K562 (cell line): Measurements from ENCODE around the gene ZKSCAN3. TPM values are rescaled to one million over a fixed set of nuclear protein-coding genes. Genes with fewer than 3 reads are reported as not detected.

Source experiments
- ATAC-seq: fragments of 200-7000 bp; cut with Tn5 transposase; 3 replicates; pipeline ENCODE4 v1.9.1; 2020; ENCODE audit warnings: moderate library complexity
- BruUV-seq: library from RNA; stranded (reverse); fragments of 400-500 nt; replicated peaks from 2 replicates; lab custom pipeline; 2021; lab: Mats Ljungman, UMichigan
- CTCF ChIA-PET: fragments of 300-600 bp; formaldehyde crosslinking; extraction: SDS; loops from one replicate; lab custom pipeline; 2021; ENCODE audit warnings: low intra/inter-chr PET ratio; lab: Yijun Ruan, JAX
- POLR2A ChIA-PET: fragments of 300-600, 350-650 bp; sonication (Branson Sonifier 250); formaldehyde crosslinking; extraction: SDS; loops from one replicate; lab custom pipeline; 2021; ENCODE audit warnings: antibody characterized with exemption, inconsistent platforms; lab: Yijun Ruan, JAX
- DNase-seq, 4 experiments: peaks; one replicate each; pipeline versions ENCODE4 v3.0.0 to v3.0.0-alpha.2; 2011 to 2018; ENCODE audit warnings: low spot score in 3 of 4, mixed read lengths in 3 of 4; ENCODE audit errors: extremely low read depth in 1 of 4
- FAIRE-seq: peaks from 2 replicates; lab custom pipeline; 2011; peaks lifted over from hg19 to GRCh38; lab: Jason Lieb, UNC
- H2AFZ ChIP-seq: 2 replicates; pipeline ENCODE4 v1.6.0; 2011; ENCODE audit warnings: low read depth, low read length, control low read depth, inconsistent platforms
- H3K27ac ChIP-seq: fragments of 200-600 bp; 3 replicates; pipeline ENCODE4 v1.8.0; 2011; ENCODE audit warnings: low read depth, mild to moderate bottlenecking, control low read depth, inconsistent platforms, low read length, moderate library complexity, mixed read lengths; ENCODE audit errors: extremely low read depth
- H3K27me3 ChIP-seq, 2 experiments: fragments of 300-600 bp in 1 of 2; 2 replicates in 1 of 2; 3 replicates in 1 of 2; pipeline versions ENCODE4 v1.6.0 to v1.8.0; 2011; ENCODE audit warnings: inconsistent platforms in 2 of 2, low read length in 2 of 2, mild to moderate bottlenecking in 1 of 2, mixed read lengths in 1 of 2, moderate library complexity in 1 of 2; ENCODE audit not compliant: control insufficient read depth in 2 of 2, insufficient read depth in 2 of 2
- H3K36me3 ChIP-seq: fragments of 300-600 bp; 3 replicates; pipeline ENCODE4 v1.8.0; 2011; ENCODE audit warnings: mild to moderate bottlenecking, low read length, inconsistent platforms; ENCODE audit not compliant: control insufficient read depth, insufficient read depth
- H3K4me1 ChIP-seq, 2 experiments: fragments of 200-600 bp in 1 of 2; replicated peaks in 1 of 2; 2 replicates in 1 of 2; 3 replicates in 1 of 2; pipeline versions ENCODE4 v1.5.1 to v1.8.0; 2011; ENCODE audit warnings: inconsistent platforms in 2 of 2, low read length in 2 of 2, mild to moderate bottlenecking in 1 of 2, mixed read lengths in 1 of 2, moderate library complexity in 1 of 2; ENCODE audit not compliant: control insufficient read depth in 2 of 2, insufficient read depth in 2 of 2
- H3K4me2 ChIP-seq: 2 replicates; pipeline ENCODE4 v1.6.1; 2011; ENCODE audit warnings: low read length, control low read depth, inconsistent platforms, mixed read lengths; ENCODE audit not compliant: insufficient read depth
- H3K4me3 ChIP-seq: fragments of 200-600 bp; sonication (generic), shearing (Covaris generic); 2 replicates; pipeline ENCODE4 v1.5.1; 2016; ENCODE audit warnings: control low read depth, inconsistent platforms
- H3K79me2 ChIP-seq: fragments of 200-600 bp; 3 replicates; pipeline ENCODE4 v1.8.0; 2011; ENCODE audit warnings: low read length, inconsistent platforms; ENCODE audit not compliant: control insufficient read depth, insufficient read depth
- H3K9ac ChIP-seq, 2 experiments: 2 replicates each; pipeline versions ENCODE4 v1.6.0 to v1.6.1; 2011; ENCODE audit warnings: low read depth in 2 of 2, low read length in 2 of 2, control low read depth in 1 of 2, inconsistent platforms in 1 of 2, mild to moderate bottlenecking in 1 of 2, mixed read lengths in 1 of 2; ENCODE audit not compliant: insufficient read depth in 1 of 2
- H3K9me1 ChIP-seq: one replicate; pipeline ENCODE4 v1.6.0; 2011; ENCODE audit warnings: inconsistent platforms, mild to moderate bottlenecking, low read length, moderate library complexity; ENCODE audit not compliant: control insufficient read depth, insufficient read depth
- H3K9me3 ChIP-seq: replicated peaks from 2 replicates; pipeline ENCODE4 v1.5.1; 2011; ENCODE audit warnings: low read depth, low read length, inconsistent platforms; ENCODE audit not compliant: control insufficient read depth, insufficient read depth
- H4K20me1 ChIP-seq: replicated peaks from 2 replicates; pipeline ENCODE4 v1.6.1; 2011; ENCODE audit warnings: low read length, inconsistent platforms, mixed read lengths; ENCODE audit not compliant: control insufficient read depth, insufficient read depth
- BDP1 ChIP-seq: IDR thresholded peaks from 3 replicates; pipeline ENCODE4 v1.6.1; 2011; ENCODE audit not compliant: insufficient read length, insufficient read depth
- CEBPB ChIP-seq: fragments of 450-650 bp; IDR thresholded peaks from 2 replicates; pipeline ENCODE4 v1.6.1; 2016; ENCODE audit warnings: missing genetic modification characterization, missing compliant biosample characterization
- CREBBP ChIP-seq: IDR thresholded peaks from one replicate; pipeline ENCODE4 v1.6.1; 2012; ENCODE audit warnings: low read depth, mild to moderate bottlenecking, control low read depth, inconsistent platforms, low read length
- KLF10 ChIP-seq: fragments of 250-450 bp; sonication (Bioruptor Pico); IDR thresholded peaks from 2 replicates; pipeline ENCODE4 v1.6.1; 2021; ENCODE audit warnings: matching md5 sums
- PURB ChIP-seq: sonication (generic); formaldehyde crosslinking; IDR thresholded peaks from 2 replicates; pipeline ENCODE4 v1.9.0; 2021; ENCODE audit warnings: low read depth, mild to moderate bottlenecking, missing genetic modification reagents
- ZNF778 ChIP-seq: fragments of 450-650 bp; formaldehyde crosslinking; IDR thresholded peaks from 2 replicates; pipeline ENCODE4 v1.4.0; 2020; ENCODE audit warnings: mild to moderate bottlenecking, moderate library complexity
- WGBS: fragments of 100-300 bp; shearing (Covaris generic); methylation state at CpG from one replicate; pipeline ENCODE4 v1.1.6; 2016; ENCODE audit warnings: low coverage, mixed read lengths; ENCODE audit not compliant: insufficient coverage; ENCODE audit errors: missing lambda C conversion rate; 5-methylcytosine and 5-hydroxymethylcytosine counted together
- in situ Hi-C: fragments of 300-500 bp; cut with MboI; formaldehyde crosslinking; loops from 4 replicates; pipeline ENCODE4 v1.15.0; 2018; ENCODE audit warnings: inconsistent platforms, mixed read lengths
- intact Hi-C: fragments of 100-400 bp; cut with micrococcal nuclease; formaldehyde crosslinking; loops from 2 replicates; pipeline ENCODE4 v1.14.2; 2022
- polyA plus RNA-seq, 8 experiments: library from polyadenylated mRNA; depleted of rRNA in 4 of 8; stranded (reverse) in 5 of 8; unstranded in 3 of 8; fragments of >200 nt; fragmentation: Nextera tagmentation in 2 of 8; fragmentation: Illumina TruSeq in 1 of 8; extraction: Ambion mirVana in 2 of 8; extraction: Trizol in 1 of 8; gene quantifications; 2 replicates each; pipeline versions ENCODE4 v1.2.1 to v1.2.3, GENCODE V29; 2011 to 2014; ENCODE audit warnings: inconsistent platforms in 1 of 8, missing spikeins in 1 of 8
- total RNA-seq, 7 experiments: library from RNA; depleted of rRNA in 6 of 7; stranded (reverse); fragments of >200 nt in 6 of 7; fragmentation: Illumina TruSeq in 2 of 7; extraction: Trizol in 2 of 7; gene quantifications; 2 replicates each; pipeline versions ENCODE4 v1.2.1 to v1.2.3, GENCODE V29; 2011 to 2021; ENCODE audit warnings: low replicate concordance in 1 of 7
- TF ChIP-seq, protein P1 (sequence below), 2 experiments: IDR thresholded peaks; 2 replicates each; pipeline ENCODE4 v1.6.1; 2012; ENCODE audit warnings: improper control_type of control experiment in 2 of 2, low read depth in 2 of 2, low read length in 2 of 2, borderline replicate concordance in 1 of 2
- TF ChIP-seq, protein P2 (sequence below), 2 experiments: fragments of 450-650 bp; IDR thresholded peaks; 2 replicates each; pipeline ENCODE4 v1.6.1; 2016; ENCODE audit warnings: mild to moderate bottlenecking in 2 of 2, borderline replicate concordance in 1 of 2, low read depth in 1 of 2, moderate library complexity in 1 of 2
- TF ChIP-seq, protein P3 (sequence below): fragments of 250-450 bp; sonication (Bioruptor Pico); IDR thresholded peaks from 2 replicates; pipeline ENCODE4 v1.8.0; 2021; ENCODE audit warnings: moderate library complexity, mild to moderate bottlenecking, inconsistent platforms

Gene ZKSCAN3
- total and polyA plus RNA-seq, 9 of the 15 experiments (the other 6 are each of a cell fraction or from before 2014, with no cell fraction given), result 3.0 to 12.4 (median 10.2) TPM

DNA sequence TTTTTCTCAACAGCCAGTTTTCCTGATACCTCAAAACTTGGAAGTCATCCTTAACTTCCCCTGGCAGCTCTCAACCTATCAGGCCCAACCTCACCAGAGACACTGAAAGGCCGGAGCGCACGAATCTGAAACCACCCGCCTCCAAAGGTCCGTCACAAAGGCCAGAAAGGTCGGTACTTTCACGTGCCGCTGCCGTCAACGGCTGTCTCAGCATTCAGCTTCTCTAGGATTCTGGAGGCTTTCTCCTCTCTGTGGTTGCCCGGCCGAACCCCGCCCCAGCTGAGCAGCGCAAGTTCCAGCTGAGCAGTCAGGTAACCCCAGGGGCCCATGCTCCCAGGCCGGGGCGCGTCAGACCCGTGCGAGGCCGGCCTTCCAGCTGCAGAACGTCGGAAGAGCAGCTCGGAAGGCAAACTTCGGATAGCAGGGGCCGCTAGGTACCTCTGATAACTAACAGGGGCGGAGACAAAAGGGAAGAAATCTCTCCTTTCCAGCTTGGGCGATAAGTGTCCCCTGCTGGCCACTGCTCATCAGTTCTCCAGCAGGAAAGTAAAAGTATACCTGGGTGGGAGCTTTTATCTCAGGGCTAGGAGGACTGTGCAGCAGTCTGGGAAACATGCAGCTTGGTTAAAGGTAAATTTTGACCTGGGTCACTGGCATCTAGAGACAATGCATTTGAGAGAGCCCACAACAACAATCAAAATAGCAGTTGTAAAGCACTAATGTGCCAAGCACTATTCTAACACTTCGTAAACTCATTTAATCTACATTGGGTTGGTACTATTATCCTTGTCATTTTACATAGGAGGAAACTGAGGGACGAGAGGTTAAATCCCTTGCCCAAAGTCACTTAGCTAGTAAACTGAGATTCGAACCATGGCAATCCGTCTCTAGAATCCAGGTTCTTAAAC is 33.7 kb downstream of the ZKSCAN3 start:
- WGBS, result 43% methylated on average over 31 of the region's 31 CpGs
- peaks cover 97% of the 10 kb centered on the region for H3K36me3 ChIP-seq
- peak; percentile 93 for ATAC-seq
- no TSS peak for BruUV-seq
- no peaks in the 10 kb centered on the region for H3K27me3 ChIP-seq
- peak overlapping the region; percentile 42 to 57 for H3K9ac ChIP-seq
- peak overlapping the region; percentile 22; the same call in 1 of the 2 replicates for H2AFZ ChIP-seq
- peak overlapping the region; percentile 31 for H3K4me3 ChIP-seq
- ChIA-PET CTCF (no interaction called here), POLR2A (interaction anchor here (0.6 to 1.4 kb wide), 8 partner anchors 8 to 559 kb away, joined by 3 to 5 read pairs (median 3); partner anchors contain the start of gene ZKSCAN8)
- H3K9me1 ChIP-seq, result no peaks in the 10 kb centered on the region
- intact Hi-C loops (no loop called here), in situ Hi-C loops (no loop called here)
- H4K20me1 ChIP-seq, result no peaks in the 10 kb centered on the region
- peak overlapping the region; percentile 63 for H3K4me2 ChIP-seq
- peaks cover 4 to 6% of the 10 kb centered on the region in 2 experiments; a peak in 3 of 5 replicates for H3K4me1 ChIP-seq
- H3K79me2 ChIP-seq, result peaks cover 78% of the 10 kb centered on the region
- DNase-seq, result peak; percentile 63 to 86 (median 71)
- peak overlapping the region; percentile 61 for H3K27ac ChIP-seq
- peak; percentile 80 for FAIRE-seq
- H3K9me3 ChIP-seq, result peaks cover 18% of the 10 kb centered on the region
- TF ChIP-seq, protein P1, sequence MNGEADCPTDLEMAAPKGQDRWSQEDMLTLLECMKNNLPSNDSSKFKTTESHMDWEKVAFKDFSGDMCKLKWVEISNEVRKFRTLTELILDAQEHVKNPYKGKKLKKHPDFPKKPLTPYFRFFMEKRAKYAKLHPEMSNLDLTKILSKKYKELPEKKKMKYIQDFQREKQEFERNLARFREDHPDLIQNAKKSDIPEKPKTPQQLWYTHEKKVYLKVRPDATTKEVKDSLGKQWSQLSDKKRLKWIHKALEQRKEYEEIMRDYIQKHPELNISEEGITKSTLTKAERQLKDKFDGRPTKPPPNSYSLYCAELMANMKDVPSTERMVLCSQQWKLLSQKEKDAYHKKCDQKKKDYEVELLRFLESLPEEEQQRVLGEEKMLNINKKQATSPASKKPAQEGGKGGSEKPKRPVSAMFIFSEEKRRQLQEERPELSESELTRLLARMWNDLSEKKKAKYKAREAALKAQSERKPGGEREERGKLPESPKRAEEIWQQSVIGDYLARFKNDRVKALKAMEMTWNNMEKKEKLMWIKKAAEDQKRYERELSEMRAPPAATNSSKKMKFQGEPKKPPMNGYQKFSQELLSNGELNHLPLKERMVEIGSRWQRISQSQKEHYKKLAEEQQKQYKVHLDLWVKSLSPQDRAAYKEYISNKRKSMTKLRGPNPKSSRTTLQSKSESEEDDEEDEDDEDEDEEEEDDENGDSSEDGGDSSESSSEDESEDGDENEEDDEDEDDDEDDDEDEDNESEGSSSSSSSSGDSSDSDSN (IDR thresholded peaks at IDR 0.05; ENCODE audit: borderline replicate concordance in 1 of 2, low read depth in 2 of 2, low read length in 2 of 2), result peak; percentile 93 to 97; a peak in 3 of 4 replicates
- TF ChIP-seq BDP1 (no peak), KLF10 (no peak), PURB (CRISPR knock-in tag) (no peak), CREBBP (no peak), ZNF778 (CRISPR knock-in tag) (no peak), CEBPB (tag) (no peak)
- TF ChIP-seq, protein P2, sequence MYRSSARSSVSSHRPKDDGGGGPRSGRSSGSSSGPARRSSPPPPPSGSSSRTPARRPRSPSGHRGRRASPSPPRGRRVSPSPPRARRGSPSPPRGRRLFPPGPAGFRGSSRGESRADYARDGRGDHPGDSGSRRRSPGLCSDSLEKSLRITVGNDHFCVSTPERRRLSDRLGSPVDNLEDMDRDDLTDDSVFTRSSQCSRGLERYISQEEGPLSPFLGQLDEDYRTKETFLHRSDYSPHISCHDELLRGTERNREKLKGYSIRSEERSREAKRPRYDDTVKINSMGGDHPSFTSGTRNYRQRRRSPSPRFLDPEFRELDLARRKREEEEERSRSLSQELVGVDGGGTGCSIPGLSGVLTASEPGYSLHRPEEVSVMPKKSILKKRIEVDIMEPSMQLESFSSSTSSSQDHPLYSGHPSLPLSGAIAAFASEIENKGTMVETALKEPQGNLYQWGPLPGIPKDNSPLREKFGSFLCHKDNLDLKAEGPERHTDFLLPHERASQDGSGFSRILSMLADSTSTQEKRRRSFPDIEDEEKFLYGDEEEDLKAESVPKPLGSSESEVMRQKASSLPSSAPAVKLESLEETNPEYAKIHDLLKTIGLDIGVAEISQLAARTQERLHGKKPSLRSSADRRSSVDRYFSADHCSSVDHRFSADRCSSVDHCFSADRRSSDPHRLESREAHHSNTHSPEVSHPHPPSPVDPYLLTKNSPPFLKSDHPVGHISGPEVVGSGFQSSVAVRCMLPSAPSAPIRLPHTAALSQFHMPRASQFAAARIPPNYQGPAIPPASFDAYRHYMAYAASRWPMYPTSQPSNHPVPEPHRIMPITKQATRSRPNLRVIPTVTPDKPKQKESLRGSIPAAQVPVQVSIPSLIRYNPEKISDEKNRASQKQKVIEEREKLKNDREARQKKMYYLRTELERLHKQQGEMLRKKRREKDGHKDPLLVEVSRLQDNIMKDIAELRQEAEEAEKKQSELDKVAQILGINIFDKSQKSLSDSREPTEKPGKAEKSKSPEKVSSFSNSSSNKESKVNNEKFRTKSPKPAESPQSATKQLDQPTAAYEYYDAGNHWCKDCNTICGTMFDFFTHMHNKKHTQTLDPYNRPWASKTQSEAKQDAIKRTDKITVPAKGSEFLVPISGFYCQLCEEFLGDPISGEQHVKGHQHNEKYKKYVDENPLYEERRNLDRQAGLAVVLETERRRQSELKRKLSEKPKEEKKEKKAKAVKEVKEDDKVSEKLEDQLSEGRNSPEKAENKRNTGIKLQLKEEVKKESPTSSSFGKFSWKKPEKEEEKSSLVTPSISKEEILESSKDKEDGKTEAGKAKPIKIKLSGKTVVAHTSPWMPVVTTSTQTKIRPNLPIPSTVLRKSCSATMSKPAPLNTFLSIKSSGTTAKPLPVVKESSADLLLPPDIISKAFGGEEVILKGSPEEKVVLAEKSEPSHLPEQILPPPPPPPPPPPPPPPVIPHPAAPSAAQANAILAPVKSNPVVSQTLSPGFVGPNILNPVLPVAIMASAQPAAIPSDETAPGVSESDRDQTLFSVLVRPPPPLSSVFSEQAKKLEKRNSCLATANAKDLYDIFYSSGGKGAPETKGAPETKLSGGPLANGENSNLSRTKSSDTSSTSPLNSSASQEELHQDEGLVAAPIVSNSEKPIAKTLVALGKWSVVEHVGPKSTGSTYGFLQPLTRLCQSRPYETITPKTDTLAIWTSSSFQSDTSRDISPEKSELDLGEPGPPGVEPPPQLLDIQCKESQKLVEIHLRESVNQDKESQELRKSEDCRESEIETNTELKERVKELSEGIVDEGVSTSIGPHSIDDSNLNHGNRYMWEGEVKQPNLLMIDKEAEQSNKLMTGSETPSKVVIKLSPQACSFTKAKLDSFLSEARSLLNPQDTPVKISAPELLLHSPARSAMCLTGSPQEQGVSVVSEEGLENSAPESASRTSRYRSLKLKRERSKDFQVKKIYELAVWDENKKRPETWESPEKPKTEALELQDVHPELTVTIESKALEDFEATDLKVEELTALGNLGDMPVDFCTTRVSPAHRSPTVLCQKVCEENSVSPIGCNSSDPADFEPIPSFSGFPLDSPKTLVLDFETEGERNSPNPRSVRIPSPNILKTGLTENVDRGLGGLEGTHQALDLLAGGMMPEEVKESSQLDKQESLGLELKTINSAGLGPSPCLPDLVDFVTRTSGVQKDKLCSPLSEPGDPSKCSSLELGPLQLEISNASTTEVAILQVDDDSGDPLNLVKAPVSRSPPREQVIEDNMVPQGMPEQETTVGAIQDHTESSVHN (IDR thresholded peaks at IDR 0.05; ENCODE audit: borderline replicate concordance in 1 of 2, low read depth in 1 of 2), result peak in 1 of 2 experiments; percentile 71; a peak in 2 of 4 replicates
- TF ChIP-seq, protein P3, sequence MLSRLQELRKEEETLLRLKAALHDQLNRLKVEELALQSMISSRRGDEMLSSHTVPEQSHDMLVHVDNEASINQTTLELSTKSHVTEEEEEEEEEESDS (CRISPR knock-in tag), result no peak
